Fibroblast of skin of right quadriceps (primary cell): ENCODE results near the gene GPR78.

Experiments used
- DNase-seq: peaks from one replicate; pipeline ENCODE4 v3.0.0-alpha.2; 2013

GPR78 gene

GRCh38 chr4:8547108-8547911, 32.9 kb upstream of the GPR78 start:
- DNase-seq, result no peak

GRCh38 chr4:8547912-8548730, 32.1 kb upstream of the GPR78 start:
- no peak for DNase-seq

- no peak for DNase-seq
Measured at GRCh38 chr4:8548731-8549351, 31.4 kb upstream of the GPR78 start.

DNA sequence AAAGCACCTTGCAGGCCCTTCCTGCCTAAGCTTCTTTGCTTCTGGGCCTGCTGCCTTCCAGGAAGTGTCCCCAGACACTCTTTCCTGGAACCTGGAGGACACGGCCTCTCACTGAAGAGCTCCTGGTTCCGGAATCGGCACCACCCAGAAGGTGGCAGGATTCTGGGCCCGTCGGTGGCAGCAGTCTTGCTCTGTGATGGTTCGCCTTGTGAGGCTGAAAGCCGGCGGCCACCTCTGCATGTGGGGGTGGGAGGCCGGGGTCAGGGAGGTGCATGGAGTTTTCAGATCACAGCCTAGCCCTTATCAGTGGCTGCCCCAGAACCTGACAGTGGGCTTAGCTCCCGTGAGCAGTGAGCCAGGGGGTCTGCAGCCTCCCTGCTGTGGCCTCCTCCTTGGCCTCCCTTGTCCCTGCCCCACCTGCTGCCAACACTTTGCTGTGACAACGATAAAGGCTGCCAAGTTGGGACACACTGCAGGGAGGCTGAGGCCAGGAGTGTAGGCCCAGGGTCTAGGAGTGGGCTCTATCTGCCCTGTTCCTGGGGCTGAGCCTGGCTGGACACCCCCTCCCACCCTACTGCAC, 30.8 kb upstream of the GPR78 start:
- no peak for DNase-seq

DNA sequence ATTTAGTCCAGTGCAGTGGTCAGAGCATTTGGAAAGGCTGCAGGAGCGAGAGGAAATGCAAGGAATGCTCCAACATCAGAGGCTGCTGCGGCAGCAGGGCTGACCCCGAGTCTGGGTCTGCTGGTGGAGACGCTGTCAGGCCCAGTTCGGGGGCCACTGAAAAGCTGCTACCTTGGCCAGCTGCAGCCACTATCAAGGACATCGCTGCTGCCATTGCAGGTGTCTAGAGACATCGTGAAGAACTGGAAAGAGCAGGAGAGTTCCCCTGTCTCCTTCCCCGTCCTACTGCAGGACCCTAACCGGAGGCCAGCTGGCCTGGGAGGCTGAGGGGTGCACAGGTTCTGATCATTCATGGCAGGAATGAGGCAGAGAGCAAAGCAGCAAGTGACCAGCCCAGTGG, 29.5 kb upstream of the GPR78 start:
- no peak for DNase-seq

- DNase-seq, result no peak
Measured at GRCh38 chr4:8552024-8552423, 28.2 kb upstream of the GPR78 start.

- no peak for DNase-seq
Measured at GRCh38 chr4:8552581-8553205, 27.5 kb upstream of the GPR78 start.

DNA sequence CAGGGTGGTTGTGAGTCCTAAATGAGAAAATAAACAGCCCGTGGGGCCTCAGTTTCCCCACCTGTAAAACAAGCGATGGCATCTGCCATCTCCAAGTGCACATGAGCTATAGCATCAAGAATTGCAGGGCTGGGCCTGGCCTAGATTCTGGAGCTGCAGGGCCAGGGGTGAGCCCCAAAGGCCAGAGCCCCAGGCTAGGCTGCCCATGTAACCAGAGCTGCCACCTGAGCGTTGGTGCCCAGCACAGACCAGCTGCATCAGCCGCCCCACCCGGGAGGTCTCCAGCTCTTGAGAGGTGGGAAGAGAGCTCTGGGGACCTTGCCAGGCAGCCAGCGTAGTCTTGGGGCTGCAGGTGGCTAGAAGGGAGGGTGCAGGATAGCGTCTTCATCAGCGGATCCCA, 27.0 kb upstream of the GPR78 start:
- DNase-seq, result no peak

GRCh38 chr4:8553991-8554405, 26.2 kb upstream of the GPR78 start:
- DNase-seq, result no peak

DNA sequence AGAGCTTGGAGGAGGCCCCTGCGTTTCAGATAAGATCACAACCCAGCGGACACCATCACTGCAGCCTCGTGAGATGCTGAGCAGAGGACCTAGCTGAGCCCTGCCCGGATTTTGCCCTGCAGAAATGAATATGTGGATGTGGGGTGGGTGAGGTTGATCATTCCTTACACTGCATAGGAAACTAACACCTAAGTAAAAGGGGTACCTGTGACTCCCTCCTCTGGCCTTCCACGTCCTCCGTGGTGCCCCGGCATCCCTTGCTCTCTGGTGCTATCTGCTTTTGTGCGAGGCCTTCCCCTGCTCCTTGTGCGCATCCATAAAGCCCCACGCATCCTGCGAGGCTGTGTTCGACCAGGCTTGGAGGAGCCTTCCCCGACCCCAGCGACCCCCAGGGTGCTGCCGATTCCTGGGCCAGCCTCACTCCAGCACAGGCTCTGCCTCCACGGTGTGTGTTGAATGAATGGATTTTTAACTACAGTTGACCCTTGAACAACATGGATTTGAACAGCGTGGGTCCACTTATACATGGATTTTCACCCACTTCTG, 25.6 kb upstream of the GPR78 start:
- no peak for DNase-seq

GRCh38 chr4:8555716-8556115, 24.5 kb upstream of the GPR78 start:
- no peak for DNase-seq

GRCh38 chr4:8556341-8557150, 23.6 kb upstream of the GPR78 start:
- no peak for DNase-seq

- DNase-seq, result no peak
Measured at GRCh38 chr4:8557151-8558076, 22.8 kb upstream of the GPR78 start.

DNA sequence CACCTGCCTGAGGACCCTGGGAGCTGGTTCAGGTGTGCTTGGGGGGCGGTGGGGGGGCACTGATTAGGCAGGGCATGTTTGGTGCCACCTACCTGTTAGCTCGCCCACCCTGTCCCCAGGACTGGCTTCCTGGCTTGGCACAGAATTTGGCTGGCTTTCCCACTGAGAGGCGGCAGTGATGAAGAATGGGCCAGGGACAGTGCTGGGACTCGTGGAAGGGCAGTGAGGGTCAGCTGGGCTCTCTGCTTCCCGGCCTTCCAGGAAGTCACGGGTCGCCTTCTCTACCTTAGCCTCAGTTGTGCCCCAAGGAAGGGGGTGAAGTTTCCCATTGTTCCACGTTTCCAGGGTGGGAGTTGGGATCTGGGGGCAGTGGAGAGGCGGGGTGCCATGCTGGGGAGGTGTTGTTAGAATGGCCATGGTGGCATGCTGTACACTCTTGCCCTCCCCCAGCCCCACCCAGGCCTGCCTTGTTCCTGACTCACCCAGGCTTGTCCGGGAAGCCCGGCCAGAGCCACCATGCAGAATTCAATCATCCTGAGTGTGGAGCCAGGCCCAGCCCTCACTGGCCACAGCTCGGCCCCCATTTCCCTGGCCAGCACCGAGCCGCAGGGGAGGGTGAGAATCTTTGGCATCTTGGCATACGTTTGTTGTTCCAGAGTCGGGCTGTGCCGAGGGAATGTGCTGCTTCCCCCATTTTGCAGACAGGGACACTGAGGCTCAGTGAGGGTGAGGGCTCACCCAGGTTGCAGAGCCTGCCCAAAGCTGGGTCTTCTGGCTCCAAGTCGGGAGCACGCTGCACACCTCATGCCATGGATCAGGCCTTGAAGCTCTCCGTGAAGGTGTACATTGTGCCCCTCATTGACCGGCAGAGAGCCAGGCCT, 21.9 kb upstream of the GPR78 start:
- DNase-seq, result no peak

GRCh38 chr4:8559011-8559410, 21.2 kb upstream of the GPR78 start:
- DNase-seq, result no peak

DNA sequence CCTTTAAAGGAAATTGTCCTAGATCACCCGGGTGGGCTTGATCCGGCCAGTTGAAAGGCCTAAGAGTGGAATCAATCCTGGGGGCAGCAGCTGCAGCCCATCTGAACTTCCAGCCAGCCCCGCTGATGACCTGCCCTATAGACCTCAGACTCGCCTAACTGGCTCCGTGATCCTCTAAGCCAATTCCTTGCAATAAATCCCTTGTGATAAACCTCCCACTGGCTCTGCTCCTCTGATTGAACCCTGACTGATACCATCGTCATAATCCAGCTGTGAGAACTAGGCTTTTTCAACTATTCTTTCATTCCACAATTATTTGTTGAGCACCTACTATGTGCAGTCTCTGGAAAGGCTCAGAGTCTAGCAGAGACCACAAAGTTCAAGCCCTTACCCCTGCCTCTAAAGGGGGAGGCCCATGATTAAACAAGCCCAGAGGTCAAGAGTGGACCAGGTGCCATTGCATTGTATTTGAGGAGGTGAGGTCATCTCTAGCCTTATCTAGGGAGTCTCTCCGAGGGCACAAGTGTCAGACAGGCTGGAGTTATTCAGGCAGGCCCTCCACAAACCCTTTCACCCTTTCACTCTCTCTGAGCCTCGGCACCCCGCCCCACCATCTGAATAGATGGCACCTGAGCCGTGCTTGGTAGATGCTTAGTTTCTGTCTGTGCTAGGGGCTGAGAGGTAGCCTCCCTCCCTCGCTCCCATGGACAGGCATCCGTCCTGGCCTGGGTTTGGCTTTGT, 20.5 kb upstream of the GPR78 start:
- no peak for DNase-seq

GRCh38 chr4:8560265-8561047, 19.7 kb upstream of the GPR78 start:
- DNase-seq, result no peak

DNA sequence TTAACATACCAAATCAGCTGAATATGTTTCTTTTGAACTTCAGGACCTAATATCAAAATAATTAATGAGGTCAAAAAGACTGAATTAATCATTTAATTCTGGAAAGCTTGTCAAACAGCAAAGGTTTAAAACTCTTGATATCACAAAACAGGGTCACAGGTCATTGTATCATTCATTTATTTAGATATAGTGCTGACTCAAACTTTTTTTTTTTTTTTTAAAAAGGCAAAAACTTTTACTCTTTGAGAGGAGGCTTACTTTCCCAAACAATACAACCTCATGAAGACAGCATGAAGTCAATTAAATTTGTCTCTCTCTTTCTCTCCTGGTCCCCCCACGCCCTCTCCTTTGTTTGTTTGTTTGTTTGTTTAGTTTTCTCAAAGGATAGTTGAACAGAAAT, 15.6 kb upstream of the GPR78 start:
- no peak for DNase-seq
